GM19372 (cell line): ENCODE results near the gene DTNBP1.
"Not testable (repeated sequence)": the region's sequence is repeated elsewhere in the genome, so short reads cannot be mapped to it uniquely, and the experiment has no call there.

Experiments
- ATAC-seq: cut with Tn5 transposase; IDR thresholded peaks from one replicate; pipeline ENCODE4 v1.9.1; 2021; ENCODE audit warnings: mild to moderate bottlenecking, low read depth, moderate library complexity; ENCODE audit not compliant: unreplicated experiment

The DTNBP1 gene

DNA sequence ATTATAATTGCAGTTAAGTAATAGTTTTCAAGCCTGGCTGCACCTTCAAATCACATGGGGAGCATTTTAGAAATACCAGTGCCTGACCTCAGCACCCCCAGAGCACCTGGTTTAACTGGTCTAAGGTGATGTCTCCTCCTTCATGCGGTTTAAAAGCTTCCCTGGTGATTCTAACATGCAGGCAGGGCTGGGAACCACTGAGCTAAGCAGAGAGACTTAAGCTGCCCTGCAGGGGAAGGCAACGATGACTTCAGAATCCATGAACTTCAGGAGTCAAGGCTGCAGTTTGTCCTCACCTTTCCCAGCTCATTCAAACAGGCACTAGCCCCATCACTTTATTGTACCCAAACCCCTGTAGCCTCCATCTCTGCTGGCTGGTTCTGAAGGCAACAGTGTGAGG is 6.1 kb upstream of the DTNBP1 start:
- no peak for ATAC-seq

DNA sequence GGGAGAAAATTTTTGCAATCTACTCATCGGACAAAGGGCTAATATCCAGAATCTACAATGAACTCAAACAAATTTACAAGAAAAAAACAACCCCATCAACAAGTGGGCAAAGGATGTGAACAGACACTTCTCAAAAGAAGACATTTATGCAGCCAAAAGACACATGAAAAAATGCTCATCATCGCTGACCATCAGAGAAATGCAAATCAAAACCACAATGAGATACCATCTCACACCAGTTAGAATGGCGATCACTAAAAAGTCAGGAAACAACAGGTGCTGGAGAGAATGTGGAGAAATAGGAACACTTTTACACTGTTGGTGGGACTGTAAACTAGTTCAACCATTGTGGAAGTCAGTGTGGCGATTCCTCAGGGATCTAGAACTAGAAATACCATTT is 4.1 kb upstream of the DTNBP1 start:
- ATAC-seq, result not testable (repeated sequence)

DNA sequence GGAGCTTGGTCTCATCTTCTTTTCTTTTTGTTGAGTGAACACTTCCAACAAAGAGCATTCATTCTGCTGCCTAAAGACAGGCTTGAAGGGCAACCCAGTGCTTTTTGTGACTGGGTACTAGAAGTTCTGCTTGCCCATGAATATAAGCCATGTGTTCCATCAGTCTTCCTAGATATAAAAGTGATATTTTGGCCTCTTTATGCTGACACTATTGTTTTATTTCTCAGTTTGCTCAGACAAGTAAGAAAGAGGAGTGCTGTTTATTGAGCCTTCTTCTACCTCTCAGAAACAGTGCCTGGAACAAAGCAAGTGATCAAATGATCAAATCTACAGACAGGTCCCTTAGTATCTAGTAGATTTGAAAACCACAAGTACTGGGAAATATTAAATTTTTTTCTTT is 2.4 kb upstream of the DTNBP1 start:
- ATAC-seq, result no peak

DNA sequence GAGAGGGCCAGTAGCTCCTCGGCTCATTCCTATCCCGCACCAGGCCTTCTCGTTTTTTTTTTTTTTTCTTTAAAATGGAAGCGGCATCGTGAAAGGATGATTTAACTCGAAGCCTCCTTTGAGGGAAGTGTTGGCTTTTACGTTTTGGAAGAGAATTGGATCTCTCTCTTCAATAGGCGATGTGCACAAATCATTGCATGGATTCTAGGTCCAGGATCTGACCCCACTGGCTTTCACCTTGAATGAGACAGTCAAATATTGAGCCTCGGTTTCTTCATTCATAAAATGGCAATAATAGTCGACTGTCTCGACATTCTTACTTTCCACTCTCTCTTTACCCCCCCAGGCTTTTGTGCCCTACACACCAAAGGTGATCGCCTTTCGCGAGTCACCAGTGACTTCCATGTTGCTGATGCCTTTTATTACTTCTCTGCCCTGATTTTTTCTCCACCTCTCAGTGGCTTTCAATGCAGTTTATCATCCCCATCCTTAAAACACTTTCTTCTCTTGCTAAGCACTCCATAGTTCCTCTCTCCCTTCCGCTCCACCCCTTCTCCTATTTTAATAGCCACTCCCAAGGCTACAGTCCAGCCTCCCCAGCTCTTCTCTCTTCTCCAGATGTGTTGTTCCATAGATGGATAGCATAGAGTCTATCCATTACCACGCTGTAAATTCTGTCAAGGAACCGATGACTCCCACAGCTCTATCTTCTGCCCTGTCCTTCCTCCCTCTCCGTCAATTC is 473 bp upstream of the DTNBP1 start:
- no peak for ATAC-seq

DNA sequence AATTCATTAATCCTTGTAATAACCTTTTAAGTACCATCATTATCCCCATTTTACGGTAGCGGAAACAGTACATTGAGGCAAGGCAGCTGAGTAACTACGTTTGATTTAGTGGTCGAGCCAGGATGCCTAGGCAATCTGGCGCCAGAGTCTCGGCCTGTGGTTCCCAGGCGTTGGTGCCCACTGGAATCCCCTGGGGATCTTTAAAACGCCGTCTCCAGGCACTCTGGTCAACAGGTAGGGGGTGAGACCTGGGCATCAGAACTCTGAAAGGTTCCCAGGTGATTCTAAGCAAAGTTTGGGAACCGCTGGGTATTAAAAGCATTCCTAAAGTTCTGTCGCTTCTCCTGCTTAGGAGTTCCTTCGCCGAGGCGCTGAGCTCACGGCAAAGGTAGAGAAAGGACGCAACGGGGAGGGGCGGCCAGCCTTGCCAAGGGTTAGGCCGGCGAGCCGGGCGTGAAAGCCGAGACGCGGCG is 939 bp downstream of the DTNBP1 start:
- no peak for ATAC-seq

DNA sequence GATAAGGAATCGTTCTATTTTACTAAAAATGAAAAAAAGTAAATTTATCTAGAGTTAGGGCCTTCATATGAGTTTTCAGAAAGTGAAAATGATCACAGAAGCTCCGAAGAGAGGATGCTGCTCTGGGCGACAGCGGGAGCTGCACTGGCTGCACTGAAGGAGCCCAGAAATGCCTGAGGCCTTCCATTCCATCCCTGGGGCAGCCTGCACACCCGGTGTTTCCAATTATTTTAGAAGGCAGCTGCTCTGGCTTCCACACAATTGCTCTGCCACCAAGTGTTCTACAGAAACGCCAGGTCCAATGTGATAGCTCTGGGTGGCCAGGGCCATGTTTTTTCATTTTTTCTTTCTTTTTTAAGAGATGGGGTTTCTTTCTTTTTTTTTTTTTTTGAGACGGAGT is 3.6 kb downstream of the DTNBP1 start:
- ATAC-seq, result no peak

DNA sequence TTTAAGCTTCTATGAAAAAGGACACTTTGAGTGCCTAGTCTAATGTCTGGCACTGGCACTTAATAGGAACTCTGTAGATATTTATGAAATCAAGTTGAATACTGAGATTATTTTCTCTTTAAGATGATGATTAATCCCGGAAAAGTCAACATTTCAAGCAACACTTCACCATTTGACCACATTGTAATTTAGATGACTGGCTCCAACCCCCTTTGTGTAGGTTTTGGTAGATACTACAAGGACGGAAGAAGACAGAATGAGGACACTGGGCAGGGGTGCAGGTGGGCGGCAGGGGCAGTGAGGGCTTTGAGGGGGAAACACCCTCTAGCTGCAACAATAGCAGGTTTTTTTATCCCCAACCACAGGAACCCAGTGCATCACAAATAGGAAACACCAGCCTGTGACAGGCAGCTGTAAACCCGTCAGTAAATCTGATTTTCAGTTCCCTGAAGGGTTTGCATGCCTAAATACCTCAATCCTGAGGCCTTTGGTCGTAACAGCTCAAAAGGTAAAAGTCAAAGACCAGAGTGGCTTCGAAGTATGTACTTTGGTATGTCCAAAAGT is 4.6 kb downstream of the DTNBP1 start:
- ATAC-seq, result no peak

DNA sequence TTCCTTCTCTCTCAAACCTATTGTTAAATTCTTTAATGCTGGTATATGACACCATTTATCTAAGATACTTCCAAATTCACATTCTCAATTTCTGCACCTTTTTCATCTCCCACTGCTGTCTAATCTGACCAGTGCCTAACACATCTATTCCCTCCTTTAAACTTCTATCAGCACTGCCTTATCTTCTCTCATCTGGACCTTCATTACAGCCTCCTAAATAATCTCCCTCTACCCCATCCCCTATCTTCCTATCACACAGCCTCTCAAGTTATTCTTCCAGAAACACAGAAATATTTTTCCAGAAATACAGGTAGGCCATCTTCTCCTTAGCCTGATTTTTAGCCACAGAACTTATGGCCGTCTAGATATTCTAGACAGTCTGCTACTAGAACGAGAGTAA is 5.5 kb downstream of the DTNBP1 start:
- ATAC-seq, result no peak

DNA sequence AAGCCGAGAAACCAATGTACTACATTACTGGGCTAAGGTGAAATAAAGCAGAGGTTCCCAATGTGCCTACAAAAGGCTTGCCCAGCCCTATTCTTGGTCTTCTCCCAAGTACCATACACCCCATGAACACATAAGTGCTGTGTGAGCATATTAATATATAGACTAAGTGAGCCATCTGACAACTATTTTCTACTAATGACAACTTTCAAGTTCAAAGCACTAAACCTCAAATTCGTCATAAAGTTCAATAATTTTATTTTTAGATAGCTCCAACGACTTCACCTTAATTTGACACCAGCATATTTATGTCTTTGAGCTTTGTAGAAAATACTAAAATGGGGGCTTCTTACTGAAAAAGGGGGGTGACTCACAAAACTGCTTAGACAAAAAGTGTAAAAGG is 6.7 kb downstream of the DTNBP1 start:
- ATAC-seq, result no peak

DNA sequence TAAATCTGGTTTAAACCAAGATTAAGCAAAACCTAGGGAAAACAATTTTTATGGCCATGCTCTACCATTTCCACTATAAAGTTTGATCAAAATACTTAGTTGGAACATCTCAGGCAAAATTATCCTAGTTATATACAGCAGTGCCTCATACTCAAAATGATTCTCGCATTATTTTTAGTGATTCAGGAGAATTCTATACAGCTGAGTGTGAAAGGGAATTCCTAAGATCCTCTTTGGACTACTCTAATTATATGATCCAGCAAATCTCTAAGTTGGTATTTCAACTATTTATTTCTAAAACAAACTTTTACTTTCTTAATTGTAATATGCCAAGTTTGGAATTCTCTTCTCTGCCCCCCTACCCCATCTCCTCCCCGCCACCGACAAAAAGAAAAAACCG is 8.6 kb downstream of the DTNBP1 start:
- no peak for ATAC-seq

DNA sequence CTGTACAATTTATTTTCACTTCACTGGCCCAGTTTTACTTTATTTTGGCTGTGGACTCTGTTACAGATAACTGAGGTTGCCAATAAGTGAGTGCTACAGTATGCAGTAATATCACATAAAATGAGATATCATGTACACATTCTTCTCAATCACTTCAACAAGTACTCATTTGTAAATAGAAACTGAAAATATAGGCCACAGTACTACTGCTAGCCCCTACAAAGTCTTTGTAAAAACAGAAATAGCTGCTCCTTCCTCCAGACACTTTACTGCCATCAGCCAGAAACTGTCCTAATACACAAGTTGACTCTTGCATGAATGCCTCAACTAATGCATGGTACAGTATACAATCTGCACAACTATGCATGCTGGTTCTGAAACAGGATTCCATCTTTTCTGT is 9.2 kb downstream of the DTNBP1 start:
- ATAC-seq, result no peak

DNA sequence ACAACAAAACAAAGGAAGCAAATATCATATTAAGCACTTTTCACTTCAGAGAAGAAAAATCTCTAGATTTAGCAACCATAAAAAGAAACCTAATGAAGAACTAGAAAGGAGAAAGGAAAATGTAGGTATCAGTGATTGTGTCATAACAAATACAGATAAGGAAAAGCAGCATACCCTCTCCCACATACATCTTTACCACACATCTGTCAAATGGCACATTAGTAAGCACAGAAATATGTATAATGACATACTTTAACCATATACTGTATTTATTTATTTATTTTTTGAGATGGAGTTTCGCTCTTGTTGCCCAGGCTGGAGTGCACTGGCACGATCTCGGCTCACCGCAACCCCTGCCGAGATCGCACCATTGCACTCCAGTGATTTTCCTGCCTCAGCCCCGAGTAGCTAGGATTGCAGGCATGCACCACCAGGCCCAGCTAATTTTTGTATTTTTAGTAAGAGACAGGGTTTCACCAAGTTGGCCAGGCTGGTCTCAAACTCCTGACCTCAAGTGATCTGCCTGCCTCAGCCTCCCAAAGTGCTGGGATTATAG is 12.7 kb downstream of the DTNBP1 start:
- not testable (repeated sequence) for ATAC-seq

DNA sequence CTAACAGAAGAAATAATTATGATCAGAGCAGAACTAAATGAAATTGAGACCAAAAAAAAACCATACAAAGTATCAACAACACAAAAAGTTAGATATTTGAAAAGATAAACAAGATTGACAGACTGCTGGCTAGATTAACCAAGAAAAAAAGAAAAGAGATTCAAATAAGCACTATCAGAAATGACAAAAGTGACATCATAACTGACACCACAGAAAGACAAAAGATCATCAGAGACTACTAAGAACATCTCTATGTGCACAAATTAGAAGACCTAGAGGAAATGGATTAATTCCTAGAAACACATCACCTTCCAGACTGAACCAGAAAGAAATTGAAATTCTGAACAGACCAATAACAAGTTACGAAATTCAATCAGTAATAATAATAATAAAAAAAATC is 17.9 kb downstream of the DTNBP1 start:
- no peak for ATAC-seq

DNA sequence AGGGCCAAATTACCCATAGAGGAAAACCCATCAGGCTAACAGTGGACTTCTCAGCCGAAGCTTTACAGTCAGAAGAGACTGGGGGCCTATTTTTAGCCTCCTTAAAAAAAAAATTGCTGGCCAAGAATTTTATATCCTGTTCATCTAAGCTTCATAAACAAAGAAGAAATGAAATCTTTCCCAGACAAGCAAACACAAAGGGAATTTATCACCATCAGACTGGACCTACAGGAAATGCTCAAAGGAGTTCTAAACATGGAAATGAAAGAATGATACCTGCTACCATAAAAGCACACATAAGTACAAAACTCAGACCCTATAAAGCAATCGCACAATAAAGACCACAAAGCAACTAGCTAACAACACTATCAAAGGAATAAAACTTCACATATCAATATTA is 19.3 kb downstream of the DTNBP1 start:
- ATAC-seq, result no peak

DNA sequence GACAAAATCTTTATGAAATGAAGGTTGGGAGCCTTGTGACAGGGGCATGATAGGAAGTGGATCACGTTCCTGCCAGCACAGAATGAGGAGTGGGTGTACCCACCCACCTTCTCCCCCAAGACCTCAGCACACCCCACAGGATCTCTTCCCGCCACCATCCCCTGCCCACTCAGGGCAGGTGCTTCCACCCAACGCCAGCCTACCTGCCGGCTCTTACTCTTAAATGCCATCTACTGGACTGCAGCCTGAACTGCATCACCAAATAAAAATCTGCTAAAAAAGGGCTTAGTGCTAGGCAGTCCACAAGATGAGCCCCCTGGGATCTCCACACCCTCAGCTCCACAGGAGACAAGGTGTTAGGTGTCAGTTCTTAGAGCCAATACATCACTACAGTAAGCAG is 20.6 kb downstream of the DTNBP1 start:
- ATAC-seq, result no peak

DNA sequence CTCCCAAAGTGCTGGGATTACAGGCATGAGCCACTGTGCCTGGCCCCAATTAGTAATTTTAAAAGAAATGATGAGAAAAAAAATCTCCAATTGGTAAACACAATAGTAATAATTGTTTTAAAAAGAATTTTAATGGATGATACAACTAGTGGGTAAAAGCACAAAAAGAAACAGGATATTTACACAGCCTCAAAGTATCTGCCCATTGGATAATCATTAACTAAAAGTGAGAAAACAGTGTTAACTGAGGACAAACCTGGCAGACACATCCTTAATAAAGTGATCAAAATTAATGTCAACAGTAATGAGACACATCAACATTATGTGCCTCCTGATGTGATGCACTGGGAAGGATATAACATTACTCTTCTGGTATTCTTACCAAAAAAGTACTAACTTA is 24.5 kb downstream of the DTNBP1 start:
- ATAC-seq, result no peak

DNA sequence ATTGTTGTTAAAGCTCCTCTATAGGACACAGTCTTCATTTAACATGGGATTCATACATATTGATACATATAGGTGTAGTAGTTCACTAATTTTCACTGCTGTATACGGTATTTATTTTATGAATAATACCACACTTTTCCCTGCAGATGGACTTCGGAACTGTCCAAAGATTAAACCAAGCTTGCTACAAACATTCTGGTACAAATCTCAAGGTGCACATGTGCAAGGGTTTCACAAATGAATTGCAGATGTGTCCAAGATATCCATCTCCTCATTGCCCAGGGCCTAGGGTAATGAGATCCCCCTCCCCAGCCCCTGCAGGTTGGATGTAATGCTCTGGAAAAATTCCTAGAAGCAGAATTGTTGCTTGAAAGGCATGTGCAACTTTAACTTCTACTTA is 31.4 kb downstream of the DTNBP1 start:
- no peak for ATAC-seq

DNA sequence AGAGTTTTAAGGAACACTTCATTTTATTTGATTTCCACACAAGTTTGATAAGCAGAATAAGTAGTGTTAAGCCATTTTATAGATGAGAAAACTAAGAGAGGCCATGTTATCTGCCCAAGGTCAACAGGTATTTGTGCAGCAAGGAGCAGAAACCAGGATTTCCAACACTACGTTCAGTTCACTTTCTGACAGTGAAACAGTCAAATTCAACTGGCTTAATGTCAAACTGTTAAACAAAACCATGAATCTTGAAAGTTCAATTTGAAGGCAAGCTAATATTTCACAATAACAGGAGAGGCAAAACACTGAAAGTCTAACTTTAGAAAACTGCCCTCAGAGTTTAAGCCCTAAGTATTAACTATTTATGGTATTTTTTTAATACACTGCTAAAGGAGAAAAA is 32.6 kb downstream of the DTNBP1 start:
- ATAC-seq, result no peak

DNA sequence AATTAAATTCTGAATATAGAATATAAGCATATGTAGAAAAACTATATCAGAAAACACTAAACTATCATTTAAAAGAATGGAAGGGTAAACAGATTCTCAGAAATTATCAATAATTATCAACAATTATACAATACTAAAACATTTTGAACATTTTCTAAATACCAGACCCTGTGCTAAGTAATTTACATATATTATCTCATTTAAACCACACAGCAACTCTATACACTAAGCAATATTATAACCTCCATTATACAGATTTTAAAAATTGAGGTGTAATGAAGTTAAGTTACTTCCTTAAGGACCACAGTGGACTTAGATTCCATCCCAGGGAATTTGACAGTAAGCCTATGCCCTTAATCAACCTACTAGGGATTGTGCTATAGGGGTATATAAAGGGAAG is 33.3 kb downstream of the DTNBP1 start:
- ATAC-seq, result no peak

DNA sequence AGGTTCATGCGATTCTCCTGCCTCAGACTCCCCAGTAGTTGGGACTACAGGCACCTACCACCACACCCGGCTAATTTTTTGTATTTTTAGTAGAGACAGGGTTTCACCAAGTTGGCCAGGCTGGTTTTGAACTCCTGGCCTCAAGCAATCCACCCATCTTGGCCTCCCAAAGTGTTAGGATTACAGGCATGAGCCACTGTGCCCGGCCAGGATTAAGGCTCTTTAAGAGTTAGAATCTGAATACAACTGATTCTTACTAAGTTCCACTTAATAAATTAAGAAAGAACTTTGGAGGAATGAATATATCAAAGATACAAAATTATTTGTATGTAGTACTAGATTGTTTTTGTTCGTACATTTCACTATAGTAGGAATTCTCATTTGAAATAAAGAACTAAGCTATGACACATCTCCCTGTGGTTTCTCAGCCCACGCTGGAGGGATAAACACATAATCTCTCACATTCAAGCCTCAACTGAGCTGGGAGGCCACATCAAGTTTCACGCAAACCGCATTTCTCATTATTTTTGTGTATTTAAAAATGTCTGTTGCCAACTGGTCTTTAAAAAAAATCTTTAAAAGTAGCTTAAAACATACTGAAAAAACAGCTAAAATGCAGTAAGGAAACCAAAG is 34.2 kb downstream of the DTNBP1 start:
- ATAC-seq, result peak; percentile 68

DNA sequence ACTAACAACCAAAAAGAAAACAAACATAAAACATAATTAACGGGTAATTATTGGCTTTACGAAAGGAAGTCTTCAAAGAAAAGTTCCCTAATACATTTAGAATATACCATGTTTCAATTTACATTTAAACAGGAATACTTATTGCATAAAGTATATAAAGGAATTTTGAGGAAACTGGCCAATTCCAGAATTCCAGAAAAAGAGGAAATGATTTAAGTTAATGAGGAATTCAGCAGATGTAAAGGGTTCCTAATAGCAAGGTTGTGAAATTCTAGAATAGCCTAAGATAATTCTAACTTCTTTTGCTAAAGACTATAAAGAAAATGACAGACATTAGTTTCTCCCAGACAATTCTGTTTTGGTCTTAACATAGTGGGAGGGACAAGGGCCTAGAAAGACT is 35.0 kb downstream of the DTNBP1 start:
- ATAC-seq, result no peak
